Liver (tissue), 9 donors: ENCODE data around the gene ARL3. TPM values are rescaled to one million over a fixed set of nuclear protein-coding genes. Genes with fewer than 3 reads are reported as not detected.

ENCODE experiments used
- DNase-seq: peaks from one replicate; pipeline ENCODE4 v3.0.0-alpha.2; 2017; ENCODE audit warnings: low spot score
- H3K27ac ChIP-seq, 2 donors: one replicate each; pipeline ENCODE4 v1.7.0; 2013; ENCODE audit warnings: inconsistent platforms in 2 of 2, low read length in 2 of 2, control low read depth in 1 of 2, low read depth in 1 of 2, mild to moderate bottlenecking in 1 of 2
- H3K27me3 ChIP-seq, 4 donors: one replicate each; pipeline versions ENCODE4 v1.6.1 to v1.7.0; 2013; ENCODE audit warnings: low read length in 3 of 4, inconsistent platforms in 1 of 4, mild to moderate bottlenecking in 1 of 4, moderate library complexity in 1 of 4; ENCODE audit not compliant: control insufficient read depth in 4 of 4, insufficient read depth in 4 of 4
- H3K36me3 ChIP-seq, 4 donors: one replicate each; pipeline versions ENCODE4 v1.6.1 to v1.7.0; 2013; ENCODE audit warnings: low read length in 3 of 4, mild to moderate bottlenecking in 3 of 4, low read depth in 1 of 4, moderate library complexity in 1 of 4; ENCODE audit not compliant: control insufficient read depth in 4 of 4, insufficient read depth in 3 of 4
- H3K4me1 ChIP-seq, 4 donors: one replicate each; pipeline versions ENCODE4 v1.6.1 to v1.7.0; 2013; ENCODE audit warnings: low read length in 3 of 4, mild to moderate bottlenecking in 3 of 4, moderate library complexity in 1 of 4; ENCODE audit not compliant: control insufficient read depth in 4 of 4, insufficient read depth in 4 of 4
- H3K4me3 ChIP-seq, 3 donors: one replicate each; pipeline versions ENCODE4 v1.6.1 to v1.7.0; 2013; ENCODE audit warnings: low read length in 3 of 3, control low read depth in 1 of 3, low read depth in 1 of 3, mild to moderate bottlenecking in 1 of 3
- H3K9ac ChIP-seq, 2 donors: one replicate each; pipeline ENCODE4 v1.7.0; 2013; ENCODE audit warnings: low read length in 2 of 2, mild to moderate bottlenecking in 2 of 2, moderate library complexity in 2 of 2, control low read depth in 1 of 2, low read depth in 1 of 2
- H3K9me3 ChIP-seq, 4 donors: one replicate each; pipeline versions ENCODE4 v1.6.1 to v1.7.0; 2013; ENCODE audit warnings: low read length in 3 of 4; ENCODE audit not compliant: control insufficient read depth in 4 of 4
- ATF3 ChIP-seq: IDR thresholded peaks from 2 replicates; pipeline ENCODE4 v1.6.1; 2016; ENCODE audit warnings: antibody characterized with exemption
- CTCF ChIP-seq: fragments of 150-350 bp; IDR thresholded peaks from 2 replicates; pipeline ENCODE4 v1.5.1; 2017; ENCODE audit warnings: improper control_type of control experiment, low read depth, low read length; ENCODE audit not compliant: missing input control
- EGR1 ChIP-seq, 2 donors: IDR thresholded peaks; 2 replicates each; pipeline ENCODE4 v1.6.1; 2016 to 2018; ENCODE audit warnings: antibody characterized with exemption in 2 of 2, low read depth in 2 of 2
- FOXA1 ChIP-seq: IDR thresholded peaks from 2 replicates; pipeline ENCODE4 v1.6.1; 2016; ENCODE audit warnings: antibody characterized with exemption
- GABPA ChIP-seq, 2 donors: IDR thresholded peaks in 1 of 2; conservative IDR thresholded peaks in 1 of 2; 2 replicates each; pipeline ENCODE4 v1.6.1; 2016; ENCODE audit warnings: antibody characterized with exemption in 2 of 2, mild to moderate bottlenecking in 1 of 2, moderate library complexity in 1 of 2
- HNF4A ChIP-seq, 2 donors: conservative IDR thresholded peaks; 2 replicates each; pipeline ENCODE4 v1.6.1; 2016; ENCODE audit warnings: antibody characterized with exemption in 2 of 2, mild to moderate bottlenecking in 2 of 2
- HNF4G ChIP-seq: IDR thresholded peaks from 2 replicates; pipeline ENCODE4 v1.6.1; 2016; ENCODE audit warnings: antibody characterized with exemption
- JUND ChIP-seq, 2 donors: IDR thresholded peaks; 2 replicates each; pipeline ENCODE4 v1.6.1; 2016; ENCODE audit warnings: antibody characterized with exemption in 2 of 2
- MAX ChIP-seq: IDR thresholded peaks from 2 replicates; pipeline ENCODE4 v1.6.1; 2016; ENCODE audit warnings: antibody characterized with exemption
- NR2F2 ChIP-seq: IDR thresholded peaks from 2 replicates; pipeline ENCODE4 v1.6.1; 2016; ENCODE audit warnings: antibody characterized with exemption
- RAD21 ChIP-seq, 2 donors: IDR thresholded peaks; 2 replicates each; pipeline ENCODE4 v1.6.1; 2016; ENCODE audit warnings: antibody characterized with exemption in 2 of 2, mild to moderate bottlenecking in 2 of 2
- REST ChIP-seq: IDR thresholded peaks from 2 replicates; pipeline ENCODE4 v1.6.1; 2016; ENCODE audit warnings: antibody characterized with exemption, mild to moderate bottlenecking
- RXRA ChIP-seq, 2 donors: IDR thresholded peaks; 2 replicates each; pipeline ENCODE4 v1.6.1; 2017 to 2018; ENCODE audit warnings: antibody characterized with exemption in 2 of 2, mild to moderate bottlenecking in 1 of 2
- TAF1 ChIP-seq: conservative IDR thresholded peaks from 2 replicates; pipeline ENCODE4 v1.6.1; 2016; ENCODE audit warnings: antibody characterized with exemption, mild to moderate bottlenecking
- ZBTB33 ChIP-seq: IDR thresholded peaks from 2 replicates; pipeline ENCODE4 v1.6.1; 2016; ENCODE audit warnings: antibody characterized with exemption
- WGBS: extraction: QIAGEN DNeasy Blood & Tissue Kit; methylation state at CpG from one replicate; pipeline ENCODE4 v1.1.7; 2013; 5-methylcytosine and 5-hydroxymethylcytosine counted together
- polyA plus RNA-seq, 2 donors: library from polyadenylated mRNA; stranded (reverse) in 1 of 2; unstranded in 1 of 2; fragments of 200-250 nt in 1 of 2; fragments of >200 nt in 1 of 2; fragmentation: Nextera tagmentation in 1 of 2; extraction: Ambion mirVana in 1 of 2; gene quantifications; one replicate each; pipeline versions ENCODE4 v1.2.1 to v1.2.3, GENCODE V29; 2013 to 2015
- total RNA-seq, 2 donors: library from RNA; depleted of rRNA; stranded (reverse); fragments of >200 nt; gene quantifications; one replicate each; pipeline ENCODE4 v1.2.3, GENCODE V29; 2014
- donor health status: healthy.
- donor health status: healthy.
- donor health status: healthy.
- donor health status: healthy.
- donor health status: healthy.

Gene ARL3
- total and polyA plus RNA-seq, 4 donors: 1.0 to 2.5 (median 2.3) TPM

- H3K36me3 ChIP-seq: no peaks in the 10 kb centered on the region
Observed at GRCh38 chr10:102704915-102705314, 9.3 kb downstream of the ARL3 start.

GRCh38 chr10:102702742-102703141 lies 11.5 kb downstream of the ARL3 start:
- 89% methylated on average over 2 of the region's 2 CpGs for WGBS
- TF ChIP-seq JUND (IDR thresholded peaks at IDR 0.05) (no peak), RXRA (IDR thresholded peaks at IDR 0.05) (no peak), MAX (no peak), FOXA1 (no peak), ZBTB33 (no peak), GABPA (IDR thresholded peaks at IDR 0.05 in 1 of 2, conservative IDR thresholded peaks at IDR 0.05 in 1 of 2) (no peak), NR2F2 (no peak), REST (no peak), RAD21 (IDR thresholded peaks at IDR 0.05) (no peak), HNF4A (conservative IDR thresholded peaks at IDR 0.05) (no peak), TAF1 (no peak), EGR1 (IDR thresholded peaks at IDR 0.05; ENCODE audit: low read depth in 2 of 2) (no peak), HNF4G (no peak)

More at GRCh38 chr10:102704915-102705314, 9.3 kb downstream of the ARL3 start:
- Histone ChIP-seq H3K9me3 (no peaks in the 10 kb centered on the region), H3K27me3 (no peaks in the 10 kb centered on the region), H3K27ac (no peak overlapping the region), H3K9ac (no peak overlapping the region), H3K4me1 (no peaks in the 10 kb centered on the region), H3K4me3 (no peak overlapping the region)
- TF ChIP-seq MAX: no peak
- no peak for DNase-seq
- WGBS: 92% methylated on average over 6 of the region's 6 CpGs

GRCh38 chr10:102701796-102702195 lies 12.4 kb downstream of the ARL3 start:
- Histone ChIP-seq H3K4me1 (no peaks in the 10 kb centered on the region), H3K9ac (no peak overlapping the region), H3K36me3 (peaks cover 1 to 9% (median 4%) of the 10 kb centered on the region in 4 donors), H3K27ac (no peak overlapping the region), H3K27me3 (no peaks in the 10 kb centered on the region), H3K4me3 (no peak overlapping the region), H3K9me3 (no peaks in the 10 kb centered on the region)
- DNase-seq: no peak
- TF ChIP-seq JUND (IDR thresholded peaks at IDR 0.05): no peak
- TF ChIP-seq NR2F2: no peak
- TF ChIP-seq GABPA (IDR thresholded peaks at IDR 0.05 in 1 of 2, conservative IDR thresholded peaks at IDR 0.05 in 1 of 2): no peak
- no peak for TF ChIP-seq ATF3
- no peak for TF ChIP-seq RAD21 (IDR thresholded peaks at IDR 0.05)
- no peak for TF ChIP-seq EGR1 (IDR thresholded peaks at IDR 0.05; ENCODE audit: low read depth in 2 of 2)
- TF ChIP-seq CTCF: no peak
- 98% methylated on average over 3 of the region's 3 CpGs for WGBS

More at GRCh38 chr10:102702742-102703141, 11.5 kb downstream of the ARL3 start:
- Histone ChIP-seq H3K4me1 (no peaks in the 10 kb centered on the region), H3K9ac (no peak overlapping the region), H3K9me3 (no peaks in the 10 kb centered on the region), H3K27ac (no peak overlapping the region), H3K27me3 (no peaks in the 10 kb centered on the region), H3K4me3 (no peak overlapping the region), H3K36me3 (peaks cover 0 to 6% (median 4%) of the 10 kb centered on the region in 4 donors)
- DNase-seq: no peak
